H1 (cell line): ENCODE measurements around the gene TRAPPC5. TPM values are rescaled to one million over a fixed set of nuclear protein-coding genes. Genes with fewer than 3 reads are reported as not detected.
A peak's percentile ranks its signal among the peaks of the same experiment; 100 is the strongest.

ENCODE experiments used
- GABPA ChIP-seq: IDR thresholded peaks from 2 replicates; pipeline ENCODE4 v1.6.1; 2011; ENCODE audit warnings: mild to moderate bottlenecking, low read length, moderate library complexity, borderline replicate concordance; ENCODE audit not compliant: insufficient read depth
- HDAC6 ChIP-seq: IDR thresholded peaks from one replicate; pipeline ENCODE4 v1.7.1; 2012; ENCODE audit warnings: low read depth, mild to moderate bottlenecking, inconsistent platforms, low read length, moderate library complexity
- SP1 ChIP-seq: IDR thresholded peaks from 2 replicates; pipeline ENCODE4 v1.6.1; 2011; ENCODE audit warnings: low read depth, low read length
- polyA plus RNA-seq, 7 experiments: library from polyadenylated mRNA; depleted of rRNA in 3 of 7; stranded (reverse) in 5 of 7; unstranded in 2 of 7; fragments of >200 nt in 5 of 7; fragments of 200-250 nt in 2 of 7; gene quantifications; 1 replicate in 5 of 7; 2 replicates in 1 of 7; 4 replicates in 1 of 7; pipeline versions ENCODE4 v1.2.1 to v1.2.3, GENCODE V29; 2011 to 2013; ENCODE audit warnings: missing spikeins in 2 of 7, mixed read lengths in 2 of 7
- total RNA-seq: library from RNA; stranded (reverse); fragmentation: NEBNext Ultra II Directional; extraction: Animal tissue kit (Norgen Biotek cat#: 25700); gene quantifications from 2 replicates; pipeline ENCODE4 v1.2.1, GENCODE V29; 2021

TRAPPC5 gene
- total and polyA plus RNA-seq, 2 of the 8 experiments (the other 6 are each of a cell fraction or from before 2014, with no cell fraction given): 109 to 120 TPM

DNA sequence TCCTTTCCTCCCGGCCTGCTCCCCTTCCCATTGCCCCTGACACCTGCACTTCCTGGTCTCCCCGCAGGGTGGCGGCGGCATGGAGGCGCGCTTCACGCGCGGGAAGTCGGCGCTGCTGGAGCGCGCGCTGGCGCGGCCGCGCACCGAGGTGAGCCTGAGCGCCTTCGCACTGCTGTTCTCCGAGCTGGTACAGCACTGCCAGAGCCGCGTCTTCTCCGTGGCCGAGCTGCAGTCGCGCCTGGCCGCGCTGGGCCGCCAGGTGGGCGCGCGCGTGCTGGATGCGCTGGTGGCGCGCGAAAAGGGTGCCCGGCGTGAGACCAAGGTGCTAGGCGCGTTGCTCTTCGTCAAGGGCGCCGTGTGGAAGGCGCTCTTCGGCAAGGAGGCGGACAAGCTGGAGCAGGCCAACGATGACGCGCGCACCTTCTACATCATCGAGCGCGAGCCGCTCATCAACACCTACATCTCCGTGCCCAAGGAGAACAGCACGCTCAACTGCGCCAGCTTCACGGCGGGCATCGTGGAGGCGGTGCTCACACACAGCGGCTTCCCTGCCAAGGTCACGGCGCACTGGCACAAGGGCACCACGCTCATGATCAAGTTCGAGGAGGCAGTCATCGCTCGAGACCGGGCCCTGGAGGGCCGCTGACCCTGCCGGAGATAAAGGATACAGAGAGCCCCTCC lies 1.7 kb downstream of the TRAPPC5 start (continued):
- TF ChIP-seq HDAC6 (no peak), GABPA (0 out of 2 replicates have a peak, but pooled peaks have one; percentile 11), SP1 (no peak)
